T47D (cell line): Measurements from ENCODE around the gene TCF4.

Experiments used
- DNase-seq, 2 experiments: peaks; one replicate each; pipeline versions ENCODE4 v3.0.0 to v3.0.0-alpha.2; 2011 to 2012; ENCODE audit warnings: low read depth in 1 of 2, low spot score in 1 of 2
- JUND ChIP-seq: IDR thresholded peaks from 2 replicates; pipeline ENCODE4 v1.6.1; 2012; ENCODE audit warnings: low read depth
- in situ Hi-C: cut with HindIII; loops from 2 replicates; pipeline ENCODE4 v1.10.0; 2016; ENCODE audit warnings: low sequenced_read_pairs, low pct_unique_long_range_greater_than_20kb

The TCF4 gene

GRCh38 chr18:55337138-55337537, 250.9 kb downstream of the TCF4 start:
- no peak for TF ChIP-seq JUND
- DNase-seq: no peak

GRCh38 chr18:55336438-55337100, 251.4 kb downstream of the TCF4 start:
- TF ChIP-seq JUND: no peak
- DNase-seq: no peak
- in situ Hi-C loops: no loop called here

More at GRCh38 chr18:55337138-55337537, 250.9 kb downstream of the TCF4 start:
- in situ Hi-C loops: no loop called here

GRCh38 chr18:55334875-55335274, 253.1 kb downstream of the TCF4 start:
- in situ Hi-C loops: no loop called here
- no peak for TF ChIP-seq JUND
- DNase-seq: peak in 1 of 2 experiments; percentile 4

- in situ Hi-C loops: no loop called here
- no peak for TF ChIP-seq JUND
- DNase-seq: no peak
Measured at GRCh38 chr18:55331301-55331700, 256.7 kb downstream of the TCF4 start.

- no peak for DNase-seq
- TF ChIP-seq JUND: no peak
- in situ Hi-C loops: no loop called here
Measured at GRCh38 chr18:55328301-55328700, 259.7 kb downstream of the TCF4 start.

- TF ChIP-seq JUND: no peak
- in situ Hi-C loops: no loop called here
- DNase-seq: no peak
Measured at GRCh38 chr18:55327454-55327853, 260.5 kb downstream of the TCF4 start.

- in situ Hi-C loops: no loop called here
- TF ChIP-seq JUND: no peak
- no peak for DNase-seq
Measured at GRCh38 chr18:55326134-55326533, 261.9 kb downstream of the TCF4 start.

DNA sequence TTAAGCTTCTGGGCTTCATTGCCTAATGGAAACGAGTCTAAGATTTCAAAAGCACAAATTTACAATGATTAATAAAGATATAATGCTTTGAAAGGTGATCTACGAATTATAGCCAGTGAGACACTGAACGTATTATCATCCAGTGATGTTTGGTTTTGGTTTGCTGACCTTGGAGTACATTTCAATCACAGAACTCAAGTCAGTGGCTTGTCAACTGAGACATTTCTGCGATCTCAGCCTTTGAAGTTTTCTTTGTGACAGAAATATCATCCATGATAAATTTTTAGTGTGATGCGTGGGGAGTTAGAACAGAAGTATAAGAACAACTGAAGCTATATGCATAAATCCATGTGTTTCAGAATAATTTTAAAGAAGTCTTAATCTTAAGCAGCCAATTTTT, 263.8 kb downstream of the TCF4 start:
- no peak for TF ChIP-seq JUND
- no peak for DNase-seq
- in situ Hi-C loops: no loop called here

DNA sequence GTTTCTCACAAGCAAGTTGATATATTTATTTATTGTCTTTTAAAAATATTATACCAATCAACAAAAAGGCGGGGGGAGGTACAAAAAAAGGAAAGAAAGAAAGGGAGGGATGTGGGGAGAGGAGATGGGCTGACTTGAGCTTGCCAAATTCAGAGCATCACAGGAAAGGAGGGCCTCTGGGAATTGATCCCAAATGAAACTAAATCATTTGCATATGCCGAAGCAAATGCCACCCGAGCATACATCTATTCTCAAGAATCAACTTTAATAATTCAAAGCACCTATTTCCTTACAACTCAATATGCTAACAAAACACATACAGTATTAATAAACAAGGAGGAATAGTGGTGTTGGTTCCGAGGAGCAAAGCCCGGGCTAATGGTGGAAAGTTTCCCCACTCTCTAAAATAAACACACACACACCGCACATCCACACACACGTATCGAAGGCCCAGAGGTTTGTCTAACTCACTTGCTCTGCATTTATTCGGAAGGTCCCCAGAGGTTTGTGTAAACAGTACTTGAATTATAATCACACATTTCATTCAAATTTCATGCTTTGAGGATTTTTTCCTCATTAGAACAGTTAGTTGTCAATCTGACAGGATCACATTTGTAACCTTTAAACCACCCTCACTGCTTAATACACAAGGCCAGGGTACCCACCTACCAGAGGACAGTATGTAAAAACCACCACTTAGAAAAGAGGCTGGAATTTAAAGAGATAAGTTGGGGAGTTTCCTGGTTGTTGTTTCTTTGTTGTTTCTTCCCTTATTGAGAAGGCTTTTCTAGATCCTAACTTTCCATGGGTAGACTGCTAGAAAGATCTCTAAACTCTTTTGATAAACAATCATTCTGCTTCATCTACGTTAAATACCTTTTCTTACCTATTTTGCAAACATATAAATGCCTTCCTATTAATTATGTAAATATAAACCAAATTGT, 264.7 kb downstream of the TCF4 start:
- DNase-seq: no peak

DNA sequence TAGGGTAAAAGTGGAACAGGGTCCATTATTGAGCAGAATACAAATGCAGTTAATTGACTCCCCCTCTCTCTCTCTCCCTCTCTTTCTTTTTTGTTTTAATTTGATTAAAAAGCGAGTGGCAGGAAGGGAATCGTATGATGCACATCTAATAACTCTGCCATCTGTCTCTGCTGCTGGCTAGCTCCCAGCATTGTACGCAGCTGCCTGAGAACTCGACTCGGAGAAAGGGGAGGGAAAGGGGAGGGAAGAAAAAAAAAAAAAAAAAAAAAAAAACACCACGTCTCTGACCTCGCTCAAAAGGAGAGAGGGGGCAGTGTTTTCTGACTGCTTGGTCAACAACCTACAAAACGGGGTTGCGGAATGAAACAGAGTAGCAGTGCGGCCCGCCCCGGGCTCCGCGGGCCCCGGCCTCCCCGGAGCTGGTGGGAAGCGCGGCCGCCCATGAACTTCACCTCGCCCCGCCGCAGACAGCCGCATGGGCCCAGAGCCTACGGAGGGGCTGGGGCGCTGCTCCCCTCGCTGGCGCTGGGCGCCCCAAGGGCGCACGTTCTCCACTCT, 265.7 kb downstream of the TCF4 start:
- DNase-seq: no peak

More for the DNA sequence above, 264.7 kb downstream of the TCF4 start:
- no peak for TF ChIP-seq JUND
- in situ Hi-C loops: no loop called here

DNA sequence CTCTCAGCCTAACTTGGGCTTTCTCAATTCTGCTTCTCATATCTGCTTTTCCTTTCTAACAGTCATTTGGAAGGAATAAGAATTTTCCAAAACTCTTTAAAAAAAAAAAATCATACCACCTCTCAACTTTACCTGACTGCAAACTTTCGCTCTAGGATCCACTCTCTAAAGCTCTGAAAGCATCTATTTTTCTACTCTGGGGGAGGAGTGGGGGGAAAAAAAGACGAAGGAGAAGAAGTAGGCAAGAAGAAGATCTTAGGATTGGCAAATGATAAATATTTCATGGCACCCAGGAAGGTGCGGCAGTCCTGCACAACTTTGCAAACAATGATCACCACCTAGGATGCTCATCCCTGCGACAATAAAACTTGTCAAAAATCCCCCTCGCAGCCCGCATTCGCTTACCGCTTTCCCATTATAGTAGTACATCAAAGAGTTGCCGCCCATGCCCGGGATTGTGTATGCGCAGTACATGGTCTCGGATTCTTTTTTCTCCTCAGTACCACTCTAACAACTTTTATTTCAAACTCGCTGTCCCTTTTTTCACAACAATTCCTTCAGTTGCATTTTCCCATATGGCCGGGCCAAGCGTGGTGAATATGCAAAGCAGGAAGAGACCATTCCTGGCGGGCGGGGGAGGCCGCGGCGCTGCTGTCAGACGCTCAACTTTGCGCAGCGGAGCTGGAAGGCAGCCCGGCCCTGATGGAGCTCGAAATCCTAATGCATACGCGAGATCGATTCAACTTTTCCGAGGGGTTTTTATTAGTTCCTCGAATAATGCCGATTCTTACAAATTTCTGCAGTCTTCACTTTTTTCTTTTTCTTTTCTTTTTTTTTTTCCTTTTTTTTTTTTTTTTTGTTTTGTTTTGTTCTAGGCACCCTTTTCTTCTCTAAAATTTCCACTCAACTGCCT, 266.5 kb downstream of the TCF4 start:
- no peak for DNase-seq
- in situ Hi-C loops: no loop called here
- TF ChIP-seq JUND: no peak

More for the DNA sequence above, 265.7 kb downstream of the TCF4 start:
- no peak for TF ChIP-seq JUND
- in situ Hi-C loops: no loop called here
